CD4-positive, alpha-beta T cell treated with Interleukin-2 at 100 ng/mL for 4 hours (primary cell): ENCODE data around the gene FAM174C.

ENCODE experiments used
- DNase-seq: peaks from one replicate; pipeline ENCODE4 v3.0.0-alpha.2; 2020; ENCODE audit warnings: low spot score

The FAM174C gene

DNA sequence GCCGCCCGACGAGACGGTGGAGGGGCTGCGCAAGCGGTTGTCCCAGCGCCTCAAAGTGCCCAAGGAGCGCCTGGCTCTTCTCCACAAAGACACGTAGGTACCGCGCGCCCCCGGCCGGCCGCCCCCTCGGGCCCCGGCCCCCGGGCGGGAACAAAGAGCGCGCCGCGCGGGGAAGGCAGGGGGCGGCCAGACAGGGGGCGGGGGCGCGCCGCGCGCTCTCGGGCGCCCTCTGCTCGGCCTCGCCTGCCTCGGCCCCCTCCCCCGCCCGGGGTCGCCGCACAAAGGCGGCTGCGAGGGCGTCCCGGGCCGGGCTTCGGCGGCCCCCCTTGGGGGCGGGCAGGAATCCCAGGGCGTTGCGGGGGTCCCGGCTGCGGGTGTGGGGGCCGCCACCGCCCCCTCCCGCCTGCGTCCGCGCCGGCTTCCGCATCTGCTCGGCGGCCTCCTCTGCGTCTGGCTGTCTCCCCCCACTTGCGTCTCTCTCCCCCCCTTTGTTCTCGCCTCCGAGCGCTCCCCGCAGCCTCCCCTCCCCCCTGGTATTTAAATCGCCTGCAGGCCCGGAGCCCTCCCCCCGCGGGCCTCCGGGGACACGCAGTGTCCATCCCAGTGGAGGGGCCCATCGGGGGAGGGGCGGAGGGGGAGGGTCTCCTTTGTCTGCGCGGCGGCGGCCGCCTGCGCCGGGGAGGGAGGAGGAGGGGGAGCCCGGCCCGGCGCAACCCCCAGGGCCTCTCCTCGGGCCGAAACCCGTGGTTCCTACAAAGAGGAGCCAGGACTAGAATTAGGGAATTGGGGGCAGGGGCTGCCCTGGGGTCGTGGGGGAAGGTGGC, 24.7 kb upstream of the FAM174C start:
- DNase-seq: peak; percentile 54

DNA sequence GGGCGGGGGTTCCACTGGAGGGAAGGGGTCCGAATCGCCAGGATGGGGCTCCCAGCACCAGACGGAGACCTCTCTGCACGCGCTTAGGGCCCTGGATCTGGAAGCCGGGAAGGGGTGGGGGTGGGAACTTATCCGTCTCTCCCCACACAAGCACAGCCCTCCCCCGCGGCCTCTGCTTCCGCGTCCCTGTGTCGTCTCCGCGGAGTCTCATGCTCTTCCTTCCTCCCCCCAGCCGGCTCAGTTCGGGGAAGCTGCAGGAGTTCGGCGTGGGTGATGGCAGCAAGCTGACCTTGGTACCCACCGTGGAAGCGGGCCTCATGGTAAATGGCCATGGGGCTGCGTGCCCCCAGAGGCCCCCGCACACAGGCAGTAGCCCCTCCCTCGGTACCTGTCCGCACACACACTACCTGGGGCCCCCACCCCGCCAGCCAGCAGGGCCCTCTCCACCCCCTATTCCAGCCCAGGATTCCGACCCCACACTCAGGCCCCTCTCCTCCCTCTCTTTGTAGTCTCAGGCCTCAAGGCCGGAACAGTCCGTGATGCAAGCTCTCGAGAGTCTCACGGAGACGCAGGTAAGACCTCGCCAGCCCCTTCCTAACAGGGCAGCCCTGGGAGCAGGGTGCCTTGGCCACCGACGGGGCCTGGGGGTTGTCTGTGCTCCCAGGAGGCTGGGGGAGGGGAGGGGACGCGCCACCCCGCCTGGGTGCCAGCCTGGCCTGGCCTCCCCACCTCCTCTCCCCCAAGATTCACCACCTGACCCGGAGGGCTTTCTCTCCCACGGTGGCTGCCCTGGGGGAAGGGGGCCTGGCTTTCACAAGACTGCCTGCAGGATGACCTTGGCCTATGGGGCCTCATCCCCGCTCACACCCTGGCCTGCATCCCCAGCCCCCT, 23.8 kb upstream of the FAM174C start:
- peak; percentile 55 for DNase-seq

DNA sequence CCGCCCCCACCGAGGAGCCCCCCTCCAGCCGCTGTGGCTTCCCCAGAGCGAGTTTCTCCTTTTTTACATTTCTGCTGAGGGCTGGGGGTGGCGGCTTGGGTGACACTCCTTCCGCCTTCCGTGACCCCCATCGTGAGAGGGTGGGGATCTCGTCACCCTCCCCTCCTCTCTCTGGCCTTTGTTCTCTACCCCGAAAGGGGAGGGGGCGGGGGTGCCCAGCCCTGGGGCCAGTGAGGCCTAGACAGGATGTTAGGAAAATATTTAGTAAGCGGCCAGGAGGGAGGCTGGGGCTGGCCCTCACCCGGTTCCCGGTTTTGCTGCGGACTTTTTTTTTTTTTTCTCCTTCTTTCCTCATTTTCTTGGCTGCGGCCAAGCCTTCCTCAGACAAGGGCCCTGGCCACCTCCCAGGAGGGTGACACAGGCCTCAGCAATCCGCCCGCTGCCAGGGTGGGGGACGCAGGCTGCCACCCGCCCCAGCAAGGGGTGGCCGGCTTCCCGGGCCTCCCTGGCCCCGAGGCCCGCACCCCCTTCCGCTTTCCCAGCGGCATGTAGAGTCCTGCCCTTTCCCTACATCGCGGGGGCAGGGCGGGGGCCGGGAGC, 23.0 kb upstream of the FAM174C start:
- DNase-seq: peak; percentile 83

DNA sequence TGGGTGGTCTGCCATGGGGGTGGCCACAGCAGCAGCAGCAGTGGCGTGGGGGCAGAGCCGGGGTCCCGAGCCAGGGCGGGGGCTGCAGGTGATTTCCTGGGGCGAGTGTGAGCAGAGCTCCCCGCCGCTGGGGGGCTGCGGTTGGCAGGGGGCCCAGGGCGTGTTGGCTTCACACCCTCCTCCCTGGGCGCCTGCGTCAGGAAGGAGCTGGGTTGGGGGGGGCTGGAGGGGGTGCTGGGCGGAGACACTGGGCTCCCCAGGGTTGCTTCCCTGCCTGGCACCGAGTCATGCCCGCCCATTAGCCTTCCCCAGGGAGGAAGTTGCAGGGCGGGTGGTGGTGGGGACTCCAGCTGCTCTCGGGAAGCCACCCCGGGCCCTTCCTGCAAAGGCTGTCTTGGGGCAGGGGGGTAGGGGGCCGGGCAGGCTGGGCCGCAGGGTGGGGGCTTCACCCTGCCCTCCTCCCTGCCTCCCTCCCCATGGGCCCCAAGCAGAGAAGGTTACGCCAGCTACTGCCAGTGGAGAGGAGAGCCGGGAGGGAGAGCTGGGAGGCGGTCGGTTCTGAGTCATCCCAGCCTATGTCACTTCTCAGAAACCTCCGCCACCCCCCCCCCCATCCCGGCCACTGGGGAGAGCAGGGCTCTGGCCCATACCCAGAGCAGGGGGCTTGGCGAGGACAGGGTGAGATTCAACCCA, 22.4 kb upstream of the FAM174C start:
- peak; percentile 82 for DNase-seq

DNA sequence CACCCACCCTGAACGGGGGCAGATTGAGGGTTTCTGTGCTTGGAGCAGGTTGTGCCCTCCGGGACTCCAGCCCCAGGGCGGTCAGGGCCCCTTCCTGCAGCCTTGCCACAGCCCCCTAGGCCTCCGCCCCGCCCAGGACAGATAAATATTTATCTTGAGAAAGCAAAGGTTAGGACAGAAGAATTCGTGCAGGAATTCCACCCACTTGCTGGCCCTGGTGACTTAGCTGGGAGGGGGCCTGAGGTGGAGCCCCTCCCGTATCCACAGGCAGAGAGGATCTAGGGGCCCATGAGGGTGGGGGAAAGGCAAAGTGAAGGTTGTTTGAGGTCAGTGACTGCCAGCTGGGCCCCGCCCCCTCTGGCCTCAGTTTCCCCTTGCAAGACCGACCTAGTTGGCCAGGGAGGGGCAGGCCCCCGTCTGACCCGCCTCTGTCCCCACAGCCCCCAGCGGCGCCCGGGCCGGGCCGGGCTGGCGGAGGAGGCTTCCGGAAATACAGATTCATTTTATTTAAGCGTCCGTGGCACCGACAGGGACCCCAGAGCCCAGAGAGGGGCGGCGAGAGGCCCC, 21.7 kb upstream of the FAM174C start:
- no peak for DNase-seq

DNA sequence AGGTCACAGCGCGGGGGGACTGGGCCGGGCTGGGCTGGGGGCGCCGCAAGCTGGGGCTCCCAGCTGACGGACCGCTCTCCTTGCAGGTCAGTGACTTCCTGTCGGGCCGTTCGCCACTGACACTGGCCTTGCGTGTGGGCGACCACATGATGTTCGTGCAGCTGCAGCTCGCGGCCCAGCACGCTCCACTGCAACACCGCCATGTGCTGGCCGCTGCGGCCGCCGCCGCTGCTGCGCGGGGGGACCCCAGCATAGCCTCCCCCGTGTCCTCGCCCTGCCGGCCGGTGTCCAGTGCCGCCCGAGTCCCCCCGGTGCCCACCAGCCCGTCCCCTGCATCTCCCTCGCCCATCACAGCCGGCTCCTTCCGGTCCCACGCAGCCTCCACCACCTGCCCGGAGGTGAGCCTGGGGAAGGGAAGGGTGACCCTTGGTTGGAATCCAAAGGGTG, 21.2 kb upstream of the FAM174C start:
- no peak for DNase-seq

DNA sequence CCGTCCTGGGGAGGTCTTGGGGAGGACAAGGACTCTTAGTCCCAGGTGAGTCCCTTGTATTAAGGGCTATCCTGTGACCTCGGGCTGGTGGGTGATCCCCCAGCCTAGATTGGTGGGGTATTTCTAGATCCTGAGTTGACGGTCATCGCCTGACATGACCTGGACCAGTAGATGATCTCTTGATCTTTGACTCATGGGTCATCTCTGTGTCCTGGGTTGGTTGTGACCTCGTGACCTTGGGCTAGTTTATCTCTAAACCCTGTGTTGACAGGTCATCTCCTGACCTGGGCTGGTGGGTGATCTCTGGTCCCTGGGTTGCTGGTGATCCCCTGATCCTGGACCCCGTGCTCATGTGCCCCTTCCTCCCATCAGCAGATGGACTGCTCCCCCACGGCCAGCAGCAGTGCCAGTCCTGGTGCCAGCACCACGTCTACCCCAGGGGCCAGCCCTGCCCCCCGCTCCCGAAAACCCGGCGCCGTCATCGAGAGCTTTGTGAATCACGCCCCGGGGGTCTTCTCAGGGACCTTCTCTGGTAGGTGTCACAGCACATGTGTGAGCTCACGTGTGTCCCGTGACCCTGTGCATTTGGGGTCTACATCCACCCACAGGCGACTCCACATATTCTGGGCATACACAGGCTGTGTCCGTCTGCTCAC, 20.7 kb upstream of the FAM174C start:
- DNase-seq: no peak

DNA sequence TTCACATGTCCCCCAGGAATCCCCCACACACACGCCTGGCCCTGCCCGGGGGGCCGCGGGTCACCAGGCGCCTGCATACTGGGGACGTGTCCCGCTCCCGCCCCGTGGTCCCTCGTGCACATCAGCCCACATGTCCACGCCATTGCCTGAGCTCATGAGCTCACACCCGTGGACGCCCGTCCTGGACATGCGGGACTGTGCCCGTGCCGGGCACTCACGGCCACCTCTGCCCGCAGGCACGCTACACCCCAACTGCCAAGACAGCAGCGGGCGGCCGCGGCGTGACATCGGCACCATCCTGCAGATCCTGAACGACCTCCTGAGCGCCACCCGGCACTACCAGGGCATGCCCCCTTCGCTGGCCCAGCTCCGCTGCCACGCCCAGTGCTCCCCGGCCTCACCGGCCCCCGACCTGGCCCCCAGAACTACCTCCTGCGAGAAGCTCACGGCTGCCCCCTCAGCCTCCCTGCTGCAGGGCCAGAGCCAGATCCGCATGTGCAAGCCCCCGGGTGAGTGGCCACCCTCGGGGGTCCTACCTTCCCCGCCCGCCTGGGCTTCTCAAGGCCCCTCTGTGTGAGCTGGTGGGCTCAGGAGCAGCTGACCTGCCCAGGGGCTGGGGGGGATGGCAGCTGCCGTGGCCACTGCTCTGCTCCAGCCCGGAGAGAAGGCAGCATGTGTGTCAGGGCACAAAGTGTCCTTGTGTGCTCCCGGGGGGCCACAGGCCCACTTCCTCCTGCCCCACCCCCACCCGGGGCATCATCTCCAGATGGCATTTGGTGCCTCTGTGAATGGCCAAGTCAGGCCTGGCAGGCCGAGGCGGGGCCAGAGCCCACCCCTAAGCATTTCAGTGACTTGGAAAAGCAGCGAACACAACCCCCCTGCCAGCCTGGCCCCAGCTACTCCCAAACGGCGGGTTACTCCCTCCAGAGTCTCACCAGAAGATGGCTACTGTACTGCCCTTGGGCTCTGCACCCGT, 19.9 kb upstream of the FAM174C start:
- DNase-seq: no peak

DNA sequence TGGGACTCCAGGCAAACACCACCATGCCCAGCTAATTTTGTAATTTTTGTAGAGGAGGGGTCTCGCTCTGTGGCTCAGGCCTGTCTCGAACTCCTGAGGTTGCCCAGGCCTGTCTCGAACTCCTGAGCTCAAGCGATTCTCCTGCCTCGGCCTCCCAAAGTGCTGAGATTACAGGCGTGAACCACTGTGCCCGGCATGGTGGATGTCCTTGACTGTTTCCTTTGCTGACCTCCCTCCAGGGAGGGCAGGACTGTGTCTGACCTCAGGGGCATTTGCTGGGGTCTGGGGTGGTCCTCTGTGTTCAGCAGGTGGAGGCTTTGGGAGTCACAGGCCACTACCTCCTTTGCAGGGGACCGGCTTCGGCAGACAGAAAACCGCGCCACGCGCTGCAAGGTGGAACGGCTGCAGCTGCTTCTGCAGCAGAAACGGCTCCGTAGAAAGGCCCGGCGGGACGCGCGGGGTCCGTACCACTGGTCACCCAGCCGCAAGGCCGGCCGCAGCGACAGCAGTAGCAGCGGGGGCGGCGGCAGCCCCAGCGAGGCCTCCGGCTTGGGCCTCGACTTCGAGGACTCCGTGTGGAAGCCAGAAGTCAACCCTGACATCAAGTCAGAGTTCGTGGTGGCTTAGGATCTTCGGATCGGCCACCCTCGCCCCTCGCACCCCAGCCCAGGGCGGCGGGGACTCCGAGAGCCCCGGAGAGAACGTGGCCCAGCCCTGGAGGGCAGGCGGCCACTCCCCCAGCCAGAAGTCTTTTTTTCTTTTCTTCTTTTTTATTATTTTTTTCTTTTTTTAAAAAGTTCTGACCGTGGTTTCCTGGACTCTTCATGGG, 18.5 kb upstream of the FAM174C start:
- DNase-seq: no peak

DNA sequence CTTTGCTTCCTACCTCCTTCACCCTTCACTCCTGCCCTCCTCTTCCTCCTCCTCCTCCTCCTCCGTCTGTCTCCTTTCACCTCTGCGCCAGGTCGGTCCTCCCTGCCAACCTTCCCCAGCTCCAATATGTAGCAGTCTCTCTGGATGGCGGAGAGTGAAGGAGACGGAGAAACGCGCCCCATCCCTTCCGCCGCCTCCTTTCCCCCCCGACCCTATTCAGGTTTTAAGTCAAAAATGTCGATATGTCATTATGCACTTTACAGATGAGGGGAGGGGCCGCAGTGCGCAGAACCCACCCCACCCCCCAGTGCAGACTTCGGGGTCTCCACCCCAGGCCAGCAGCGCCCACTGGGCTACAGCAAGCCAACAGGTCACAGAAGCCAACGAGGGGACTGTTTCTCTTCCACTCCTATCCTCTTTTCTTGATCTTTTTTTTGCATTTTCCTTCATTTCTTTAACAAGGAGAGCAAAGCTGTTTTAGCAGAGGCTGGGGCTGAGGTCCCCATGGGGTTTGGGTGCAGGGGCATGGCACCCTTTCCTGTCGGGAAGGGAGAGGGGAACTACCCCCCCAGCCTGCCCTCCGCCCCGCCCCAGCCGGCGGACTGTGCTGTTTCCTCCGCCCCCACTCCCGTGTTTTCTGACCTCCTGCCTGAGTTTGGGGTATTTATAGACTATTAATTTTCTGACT, 17.7 kb upstream of the FAM174C start:
- DNase-seq: no peak

DNA sequence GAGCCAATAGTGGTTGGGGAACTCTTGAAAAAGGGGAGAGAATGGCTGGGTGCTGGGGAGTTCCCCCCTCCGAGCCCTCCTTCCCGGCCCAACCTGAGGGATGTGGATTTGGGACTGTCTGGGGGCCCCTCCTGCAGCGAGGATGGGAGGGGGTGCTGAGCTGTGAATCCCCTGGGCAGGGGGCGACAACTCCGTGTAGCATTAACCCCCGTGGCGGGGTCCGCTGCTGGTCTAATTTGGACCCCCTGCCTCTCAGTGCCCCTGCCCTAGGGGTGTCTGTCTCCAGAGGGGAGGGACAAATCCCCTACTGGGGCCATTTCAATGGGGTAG, 17.2 kb upstream of the FAM174C start:
- no peak for DNase-seq

DNA sequence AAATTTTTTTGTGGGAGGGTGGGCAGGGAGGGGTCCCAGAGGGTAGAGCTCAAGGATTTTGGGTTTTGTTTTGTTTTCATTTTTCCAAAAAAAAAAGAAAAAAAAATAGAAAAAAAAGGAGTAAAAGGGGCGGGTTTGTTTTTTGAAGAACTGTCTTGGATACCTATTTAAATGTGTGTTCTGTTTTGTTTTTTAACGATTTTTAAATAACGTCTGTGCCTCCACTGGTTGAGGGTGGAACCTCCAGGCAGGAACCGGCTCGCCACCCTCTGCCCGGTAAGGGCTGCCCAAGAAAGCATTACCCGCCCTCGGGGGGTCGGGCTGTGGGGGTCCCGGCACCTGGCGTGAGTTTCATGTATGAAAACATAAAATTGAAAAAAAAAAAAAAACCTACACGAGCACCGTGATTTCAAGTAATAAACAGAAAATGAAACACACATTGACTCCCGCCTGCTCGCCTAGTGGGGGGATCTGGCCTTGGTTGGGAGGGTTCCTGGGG, 16.6 kb upstream of the FAM174C start:
- no peak for DNase-seq

DNA sequence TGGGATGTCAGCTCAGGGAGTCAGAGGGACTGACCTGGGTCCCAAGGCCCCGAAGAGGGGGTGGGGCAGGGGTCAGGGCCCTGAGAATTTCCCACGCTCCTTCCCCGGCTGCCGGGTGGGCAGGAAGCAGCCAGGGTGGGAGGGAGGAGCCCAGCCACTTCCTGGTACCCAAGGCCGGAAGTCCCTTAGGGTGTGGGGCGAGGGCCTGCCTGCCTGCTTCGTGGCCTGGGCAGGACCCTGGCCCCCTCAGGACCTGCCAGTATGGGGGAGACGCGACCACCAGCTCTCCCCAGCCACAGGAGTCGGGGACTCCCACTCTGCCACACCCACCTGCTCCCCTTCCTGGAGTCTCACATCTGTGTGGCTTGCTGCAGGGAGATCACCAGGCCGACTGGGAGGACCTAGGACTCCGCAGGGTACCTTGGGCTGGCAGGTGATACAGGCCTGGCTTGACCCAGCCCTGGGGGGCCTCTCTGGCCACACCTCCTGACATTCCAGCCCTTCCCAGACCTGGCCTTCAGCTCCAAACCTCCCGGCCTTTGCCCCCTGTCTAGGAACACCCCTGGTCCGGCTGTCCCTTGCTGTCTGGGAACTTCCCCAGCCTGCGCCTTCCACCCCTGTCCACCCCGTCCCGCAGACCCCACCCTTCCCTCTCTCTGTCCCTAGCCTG, 16.0 kb upstream of the FAM174C start:
- DNase-seq: peak; percentile 68

DNA sequence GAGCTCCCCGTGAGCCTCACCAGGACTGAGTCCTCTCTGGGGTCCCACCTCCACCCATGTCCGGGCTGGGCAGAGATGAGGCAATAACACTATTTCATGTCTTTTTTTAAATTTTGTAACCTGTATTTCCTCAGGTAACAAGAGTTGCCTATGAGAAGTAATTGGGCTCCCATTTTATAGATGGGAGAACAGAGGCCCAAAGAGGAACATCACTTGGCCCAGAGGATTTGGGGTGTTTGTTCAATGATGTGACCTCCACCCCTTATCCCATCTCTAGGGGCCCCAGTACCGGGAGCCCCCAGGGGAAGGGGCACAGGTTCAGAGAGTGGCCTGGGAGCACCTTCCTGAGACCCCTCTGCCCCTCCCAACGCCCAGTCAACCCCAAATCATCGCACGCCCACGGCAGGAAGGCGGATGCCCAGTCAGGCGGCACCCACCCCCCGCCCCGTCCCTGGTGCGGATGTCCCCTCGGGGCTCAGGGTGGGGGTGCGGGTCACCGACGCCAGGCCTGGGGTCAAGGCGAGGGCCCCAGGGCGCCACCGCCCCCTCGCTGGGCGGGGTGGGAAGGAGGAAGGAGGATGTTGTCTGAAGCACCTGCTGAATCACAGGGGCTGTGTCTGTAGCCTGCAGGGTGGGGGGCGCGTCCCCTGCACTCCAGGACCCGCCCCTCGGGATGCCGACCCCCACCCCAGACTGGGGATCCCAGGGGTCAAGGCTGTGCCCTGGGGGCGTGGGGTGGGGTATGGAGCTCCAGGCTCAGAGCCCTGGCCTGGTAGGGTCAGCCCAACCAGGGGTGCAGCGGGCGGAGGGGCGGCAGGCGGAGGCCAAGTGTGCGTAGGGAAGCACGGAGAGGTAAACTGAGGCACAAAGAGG, 15.2 kb upstream of the FAM174C start:
- peak; percentile 58 for DNase-seq

DNA sequence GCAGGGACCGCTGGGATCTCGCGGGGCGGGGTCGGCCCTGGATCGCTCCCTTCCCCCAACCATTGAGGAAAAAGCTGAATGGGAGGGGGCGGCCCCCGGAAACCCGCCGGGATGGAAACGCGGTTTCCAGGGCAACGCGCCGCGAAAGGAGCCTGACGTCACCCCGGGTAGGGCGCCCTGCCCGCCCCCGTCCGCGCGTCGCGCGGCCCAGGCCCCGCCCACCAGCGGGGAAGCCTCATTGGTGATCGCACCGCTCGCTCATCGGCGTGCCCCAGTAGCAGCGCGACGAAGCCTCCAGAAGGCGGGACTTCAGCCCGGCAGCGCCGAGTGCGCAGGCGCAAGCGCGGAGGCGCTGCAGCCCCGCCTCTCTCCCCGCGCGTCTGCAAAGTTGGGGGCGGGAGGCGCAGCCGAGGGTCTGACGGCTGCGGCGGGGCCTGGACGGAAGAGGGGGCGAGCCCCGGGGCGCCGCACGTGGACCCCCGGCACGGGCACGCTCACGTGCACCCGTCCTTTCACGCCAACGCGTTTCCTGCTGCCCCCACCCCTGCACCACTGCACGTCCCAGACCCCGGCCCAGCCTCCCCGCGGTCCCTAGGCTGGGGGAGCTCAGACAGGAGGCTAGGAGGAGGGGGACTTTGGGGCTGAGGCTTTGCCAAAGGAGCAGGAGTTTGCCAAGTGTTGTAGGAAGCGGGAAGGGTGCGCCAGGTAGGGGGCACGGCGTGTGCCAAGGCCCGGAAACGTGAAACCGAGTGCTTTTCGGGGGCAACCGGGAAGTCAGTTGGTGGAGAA, 14.4 kb upstream of the FAM174C start:
- peak; percentile 98 for DNase-seq

DNA sequence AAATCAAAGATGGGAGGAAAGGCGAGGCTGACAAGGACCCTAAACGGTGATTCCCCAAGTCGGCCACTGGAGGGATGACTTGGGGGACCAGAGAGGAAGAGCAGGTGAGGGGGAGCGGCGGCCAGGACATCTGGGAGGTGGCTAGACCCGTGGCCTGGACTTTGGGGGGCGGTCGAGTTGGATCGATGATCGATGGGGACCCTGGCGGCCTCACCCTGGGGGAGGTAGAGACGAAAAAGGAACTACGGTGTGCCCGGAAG, 13.9 kb upstream of the FAM174C start:
- DNase-seq: no peak
